Tibial artery (tissue), 4 donors: ENCODE data around the gene DUOX2.
"Not testable (repeated sequence)": the region's sequence is repeated elsewhere in the genome, so short reads cannot be mapped to it uniquely, and the experiment has no call there.

Source experiments
- DNase-seq, 2 donors: peaks; one replicate each; pipeline ENCODE4 v3.0.0-alpha.2; 2019
- H3K27ac ChIP-seq, 2 donors: fragments of 200-600 bp; sonication (generic) in 1 of 2; 1 replicate in 1 of 2; 2 replicates in 1 of 2; pipeline ENCODE4 v1.5.1; 2018 to 2019; ENCODE audit warnings: mild to moderate bottlenecking in 1 of 2
- H3K27me3 ChIP-seq, 2 donors: fragments of 200-600 bp; sonication (generic) in 1 of 2; one replicate each; pipeline versions ENCODE4 v1.5.1 to v1.6.0; 2016 to 2019
- H3K36me3 ChIP-seq, 3 donors: fragments of 200-600 bp; sonication (generic) in 2 of 3; one replicate each; pipeline ENCODE4 v1.5.1; 2016 to 2019; ENCODE audit warnings: mild to moderate bottlenecking in 2 of 3
- H3K4me1 ChIP-seq, 4 donors: fragments of 200-600 bp; sonication (generic) in 2 of 4; 1 replicate in 3 of 4; 2 replicates in 1 of 4; pipeline ENCODE4 v1.5.1; 2016 to 2019
- H3K4me3 ChIP-seq, 2 donors: fragments of 200-600 bp; sonication (generic) in 1 of 2; 1 replicate in 1 of 2; 2 replicates in 1 of 2; pipeline ENCODE4 v1.5.1; 2018 to 2019; ENCODE audit warnings: mild to moderate bottlenecking in 2 of 2
- H3K9me3 ChIP-seq, 3 donors: fragments of 200-600 bp; sonication (generic) in 1 of 3; one replicate each; pipeline ENCODE4 v1.5.1; 2016 to 2019
- CTCF ChIP-seq, 2 experiments: fragments of 200-600 bp in 1 of 2; fragments of 450-650 bp in 1 of 2; IDR thresholded peaks; one replicate each; pipeline ENCODE4 v1.5.1; 2017 to 2019; ENCODE audit warnings: antibody characterized with exemption in 2 of 2, mild to moderate bottlenecking in 1 of 2, moderate library complexity in 1 of 2
- intact Hi-C: fragments of 100-400 bp; cut with DNase I; formaldehyde crosslinking; loops from one replicate; pipeline ENCODE4 v1.15.0; 2023; ENCODE audit warnings: low total_unique reads

The DUOX2 gene

GRCh38 chr15:45088801-45089711 lies 24.9 kb downstream of the DUOX2 start:
- Histone ChIP-seq H3K36me3 (no peaks in the 10 kb centered on the region), H3K4me3 (no peak overlapping the region), H3K27me3 (peaks cover 0 to 3% of the 10 kb centered on the region in 2 donors), H3K4me1 (no peaks in the 10 kb centered on the region), H3K27ac (no peak overlapping the region), H3K9me3 (no peaks in the 10 kb centered on the region)
- TF ChIP-seq CTCF (IDR thresholded peaks at IDR 0.05): no peak
- DNase-seq: peak in 1 of 2 donors; percentile 11
- intact Hi-C loops: no loop called here

DNA sequence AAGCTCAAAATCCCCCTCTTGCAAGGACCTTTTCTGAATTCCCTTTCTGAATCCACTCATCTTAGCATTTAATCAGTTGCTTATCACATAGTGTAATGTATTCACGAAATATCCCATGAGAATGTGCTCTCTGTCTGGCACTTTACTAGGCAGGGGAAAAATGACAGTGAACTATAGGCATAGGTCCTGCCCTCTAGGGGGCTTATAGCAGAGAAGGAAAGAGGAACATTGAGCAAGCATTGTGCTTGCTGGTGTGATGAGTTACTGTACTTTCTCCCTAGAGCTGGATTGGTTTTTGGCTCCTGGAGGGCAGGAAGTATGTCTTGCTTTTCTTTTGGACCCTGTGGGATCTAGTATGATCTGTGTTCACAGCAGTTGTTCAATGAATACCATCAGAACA lies 26.5 kb downstream of the DUOX2 start:
- Histone ChIP-seq H3K36me3 (no peaks in the 10 kb centered on the region), H3K27ac (no peak overlapping the region), H3K27me3 (peaks cover 0 to 4% of the 10 kb centered on the region in 2 donors), H3K4me3 (no peak overlapping the region), H3K9me3 (no peaks in the 10 kb centered on the region), H3K4me1 (no peaks in the 10 kb centered on the region)
- intact Hi-C loops: no loop called here
- no peak for TF ChIP-seq CTCF (IDR thresholded peaks at IDR 0.05)
- no peak for DNase-seq

DNA sequence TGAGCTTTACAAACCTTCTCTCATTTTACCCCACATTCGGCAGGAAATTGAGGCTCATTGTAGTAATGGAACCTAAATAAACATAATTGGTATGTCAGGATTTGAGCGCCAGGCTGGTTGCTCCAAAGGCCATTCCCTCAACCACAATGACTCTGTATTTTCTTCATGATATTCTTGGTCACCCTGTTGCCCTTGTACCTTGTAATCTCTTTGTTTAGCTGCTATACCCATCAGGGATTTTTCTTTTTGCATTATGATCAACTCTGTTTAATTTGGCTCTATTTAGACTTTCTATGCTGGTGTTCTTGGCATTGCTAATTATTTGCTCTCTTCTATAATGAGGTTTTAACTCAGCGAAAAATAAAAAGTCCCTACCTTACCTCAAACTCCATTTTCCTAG lies 29.8 kb downstream of the DUOX2 start:
- no peak for TF ChIP-seq CTCF (IDR thresholded peaks at IDR 0.05)
- intact Hi-C loops: no loop called here
- H3K4me3 ChIP-seq: no peak overlapping the region
- peaks cover 0 to 4% of the 10 kb centered on the region in 2 donors for H3K27me3 ChIP-seq
- DNase-seq: no peak
- no peaks in the 10 kb centered on the region for H3K36me3 ChIP-seq
- H3K9me3 ChIP-seq: no peaks in the 10 kb centered on the region
- H3K4me1 ChIP-seq: no peaks in the 10 kb centered on the region
- no peak overlapping the region for H3K27ac ChIP-seq

GRCh38 chr15:45083223-45083622 lies 30.7 kb downstream of the DUOX2 start:
- intact Hi-C loops: no loop called here
- no peak overlapping the region for H3K4me3 ChIP-seq
- no peak for DNase-seq

GRCh38 chr15:45082412-45082811 lies 31.6 kb downstream of the DUOX2 start:
- H3K4me1 ChIP-seq, H3K4me3 ChIP-seq, H3K27ac ChIP-seq, H3K9me3 ChIP-seq, intact Hi-C loops, H3K36me3 ChIP-seq, DNase-seq, H3K27me3 ChIP-seq: not testable (repeated sequence)

More at GRCh38 chr15:45083223-45083622, 30.7 kb downstream of the DUOX2 start:
- H3K27me3 ChIP-seq: peaks cover 0 to 4% of the 10 kb centered on the region in 2 donors
- no peaks in the 10 kb centered on the region for H3K36me3 ChIP-seq
- no peaks in the 10 kb centered on the region for H3K4me1 ChIP-seq
- H3K9me3 ChIP-seq: no peaks in the 10 kb centered on the region
- no peak for TF ChIP-seq CTCF (IDR thresholded peaks at IDR 0.05)
- H3K27ac ChIP-seq: no peak overlapping the region

GRCh38 chr15:45080593-45080992 lies 33.4 kb downstream of the DUOX2 start:
- intact Hi-C loops, H3K27ac ChIP-seq: not testable (repeated sequence)

DNA sequence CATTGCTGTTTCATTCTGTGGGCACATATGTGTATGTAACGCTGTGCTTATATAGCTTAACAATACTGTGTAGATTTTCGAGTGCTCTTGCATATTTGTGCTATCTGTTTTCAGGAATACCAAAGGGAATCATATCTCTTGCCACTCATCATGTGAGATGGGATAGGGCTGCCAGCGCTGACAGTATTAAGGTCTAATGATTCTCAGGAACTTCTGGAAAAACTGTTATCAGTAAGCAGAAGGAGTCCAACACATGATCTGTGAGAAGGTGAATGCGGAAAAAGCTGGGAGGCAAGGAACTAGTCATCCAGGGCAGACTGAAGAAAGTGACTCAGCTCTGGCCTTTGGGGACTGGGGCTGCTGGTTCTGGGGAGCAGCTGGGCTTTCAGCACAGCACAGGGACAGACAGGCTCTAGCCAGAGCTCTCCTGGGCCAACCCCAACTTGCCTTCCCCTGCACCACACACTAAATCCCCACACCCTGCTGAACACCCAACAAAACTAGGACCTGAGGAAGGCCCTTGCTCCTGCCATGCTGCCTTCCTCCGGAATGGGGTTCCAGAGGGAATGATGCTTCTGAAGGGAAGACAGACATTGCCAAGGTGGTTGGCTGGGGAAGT lies 34.2 kb downstream of the DUOX2 start:
- intact Hi-C loops, DNase-seq, H3K36me3 ChIP-seq, H3K9me3 ChIP-seq, H3K27me3 ChIP-seq, H3K4me1 ChIP-seq, H3K4me3 ChIP-seq, H3K27ac ChIP-seq: not testable (repeated sequence)

More at GRCh38 chr15:45080593-45080992, 33.4 kb downstream of the DUOX2 start:
- not testable (repeated sequence) for H3K9me3 ChIP-seq, H3K36me3 ChIP-seq, DNase-seq, H3K4me1 ChIP-seq, H3K4me3 ChIP-seq, H3K27me3 ChIP-seq

DNA sequence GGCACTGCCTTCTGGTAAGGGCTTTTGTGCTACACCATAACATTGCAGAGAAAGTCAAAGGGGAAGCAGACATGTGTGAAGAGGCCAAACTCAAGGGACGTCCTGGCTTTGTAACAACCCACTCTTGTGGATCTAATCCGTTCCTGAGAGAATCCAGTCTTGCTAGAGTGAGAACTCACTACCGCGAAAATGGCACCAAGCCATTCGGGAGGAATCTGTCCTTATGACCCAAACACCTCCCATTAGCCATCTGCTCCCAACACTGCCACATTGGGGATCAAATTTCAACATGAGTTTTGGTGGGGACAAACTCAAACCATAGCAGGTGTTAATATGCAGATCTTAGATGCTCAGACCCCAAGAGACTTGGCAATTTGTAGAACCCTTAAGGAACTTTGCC lies 34.8 kb downstream of the DUOX2 start:
- H3K9me3 ChIP-seq, DNase-seq: not testable (repeated sequence)

GRCh38 chr15:45077391-45077790 lies 36.6 kb downstream of the DUOX2 start:
- not testable (repeated sequence) for H3K9me3 ChIP-seq

More for the DNA sequence above, 34.8 kb downstream of the DUOX2 start:
- H3K27ac ChIP-seq, H3K4me3 ChIP-seq, intact Hi-C loops, H3K36me3 ChIP-seq, H3K4me1 ChIP-seq, H3K27me3 ChIP-seq: not testable (repeated sequence)

More at GRCh38 chr15:45077391-45077790, 36.6 kb downstream of the DUOX2 start:
- H3K4me1 ChIP-seq, H3K27ac ChIP-seq, H3K27me3 ChIP-seq, intact Hi-C loops, H3K4me3 ChIP-seq, H3K36me3 ChIP-seq, DNase-seq: not testable (repeated sequence)
